ENCODE results near the gene UPP1. TPM values are rescaled to one million over a fixed set of nuclear protein-coding genes. Genes with fewer than 3 reads are reported as not detected.

Gene UPP1
- total and polyA plus RNA-seq, 2 of the 13 experiments (the other 11 are each of a cell fraction or from before 2014, with no cell fraction given): 5.7 to 9.8 TPM

- TF ChIP-seq, protein P1, sequence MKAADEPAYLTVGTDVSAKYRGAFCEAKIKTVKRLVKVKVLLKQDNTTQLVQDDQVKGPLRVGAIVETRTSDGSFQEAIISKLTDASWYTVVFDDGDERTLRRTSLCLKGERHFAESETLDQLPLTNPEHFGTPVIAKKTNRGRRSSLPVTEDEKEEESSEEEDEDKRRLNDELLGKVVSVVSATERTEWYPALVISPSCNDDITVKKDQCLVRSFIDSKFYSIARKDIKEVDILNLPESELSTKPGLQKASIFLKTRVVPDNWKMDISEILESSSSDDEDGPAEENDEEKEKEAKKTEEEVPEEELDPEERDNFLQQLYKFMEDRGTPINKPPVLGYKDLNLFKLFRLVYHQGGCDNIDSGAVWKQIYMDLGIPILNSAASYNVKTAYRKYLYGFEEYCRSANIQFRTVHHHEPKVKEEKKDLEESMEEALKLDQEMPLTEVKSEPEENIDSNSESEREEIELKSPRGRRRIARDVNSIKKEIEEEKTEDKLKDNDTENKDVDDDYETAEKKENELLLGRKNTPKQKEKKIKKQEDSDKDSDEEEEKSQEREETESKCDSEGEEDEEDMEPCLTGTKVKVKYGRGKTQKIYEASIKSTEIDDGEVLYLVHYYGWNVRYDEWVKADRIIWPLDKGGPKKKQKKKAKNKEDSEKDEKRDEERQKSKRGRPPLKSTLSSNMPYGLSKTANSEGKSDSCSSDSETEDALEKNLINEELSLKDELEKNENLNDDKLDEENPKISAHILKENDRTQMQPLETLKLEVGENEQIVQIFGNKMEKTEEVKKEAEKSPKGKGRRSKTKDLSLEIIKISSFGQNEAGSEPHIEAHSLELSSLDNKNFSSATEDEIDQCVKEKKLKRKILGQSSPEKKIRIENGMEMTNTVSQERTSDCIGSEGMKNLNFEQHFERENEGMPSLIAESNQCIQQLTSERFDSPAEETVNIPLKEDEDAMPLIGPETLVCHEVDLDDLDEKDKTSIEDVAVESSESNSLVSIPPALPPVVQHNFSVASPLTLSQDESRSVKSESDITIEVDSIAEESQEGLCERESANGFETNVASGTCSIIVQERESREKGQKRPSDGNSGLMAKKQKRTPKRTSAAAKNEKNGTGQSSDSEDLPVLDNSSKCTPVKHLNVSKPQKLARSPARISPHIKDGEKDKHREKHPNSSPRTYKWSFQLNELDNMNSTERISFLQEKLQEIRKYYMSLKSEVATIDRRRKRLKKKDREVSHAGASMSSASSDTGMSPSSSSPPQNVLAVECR (CRISPR knock-in tag; IDR thresholded peaks at IDR 0.05; ENCODE audit: borderline replicate concordance): peak; percentile 42; the same call in 1 of the 2 replicates
- TF ChIP-seq IRF2 (CRISPR knock-in tag; IDR thresholded peaks at IDR 0.05) (peak; percentile 48; the same call in 1 of the 2 replicates), KDM6A (CRISPR knock-in tag; IDR thresholded peaks at IDR 0.05; ENCODE audit: low read depth) (peak; percentile 88; the same call in 1 of the 2 replicates), ZNF251 (CRISPR knock-in tag; IDR thresholded peaks at IDR 0.05) (no peak), CEBPG (CRISPR knock-in tag; IDR thresholded peaks at IDR 0.05) (peak; percentile 73; the same call in 1 of the 2 replicates), ZBTB7B (CRISPR knock-in tag; IDR thresholded peaks at IDR 0.05) (0 out of 2 replicates have a peak, but pooled peaks have one; percentile 20), RXRA (CRISPR knock-in tag; IDR thresholded peaks at IDR 0.05) (peak; percentile 40; the same call in 1 of the 2 replicates), PAXIP1 (CRISPR knock-in tag; conservative IDR thresholded peaks at IDR 0.05) (peak; percentile 98), TBX3 (IDR thresholded peaks at IDR 0.05; ENCODE audit: borderline replicate concordance) (peak; percentile 53; the same call in 1 of the 2 replicates), ZNF263 (CRISPR knock-in tag; IDR thresholded peaks at IDR 0.05) (peak; percentile 48), RELA (CRISPR knock-in tag; IDR thresholded peaks at IDR 0.05) (no peak), TSC22D2 (CRISPR knock-in tag; IDR thresholded peaks at IDR 0.05; ENCODE audit: borderline replicate concordance) (peak; percentile 45; the same call in 1 of the 2 replicates), ZBTB14 (CRISPR knock-in tag; IDR thresholded peaks at IDR 0.05) (no peak), ZNF317 (CRISPR knock-in tag; IDR thresholded peaks at IDR 0.05) (0 out of 2 replicates have a peak, but pooled peaks have one; percentile 45), KLF11 (CRISPR knock-in tag; IDR thresholded peaks at IDR 0.05) (peak; percentile 68), TARDBP (CRISPR knock-in tag; IDR thresholded peaks at IDR 0.05) (peak; percentile 75; the same call in 1 of the 2 replicates), DR1 (CRISPR knock-in tag; IDR thresholded peaks at IDR 0.05) (0 out of 2 replicates have a peak, but pooled peaks have one; percentile 27), SOX5 (CRISPR knock-in tag; IDR thresholded peaks at IDR 0.05; ENCODE audit: borderline replicate concordance) (peak; percentile 99), MIER2 (CRISPR knock-in tag; IDR thresholded peaks at IDR 0.05) (0 out of 2 replicates have a peak, but pooled peaks have one; percentile 28), ZFP1 (CRISPR knock-in tag; IDR thresholded peaks at IDR 0.05) (peak; percentile 68; the same call in 1 of the 2 replicates), ZNF614 (CRISPR knock-in tag; IDR thresholded peaks at IDR 0.05; ENCODE audit: borderline replicate concordance) (peak; percentile 92)
- TF ChIP-seq, protein P2, sequence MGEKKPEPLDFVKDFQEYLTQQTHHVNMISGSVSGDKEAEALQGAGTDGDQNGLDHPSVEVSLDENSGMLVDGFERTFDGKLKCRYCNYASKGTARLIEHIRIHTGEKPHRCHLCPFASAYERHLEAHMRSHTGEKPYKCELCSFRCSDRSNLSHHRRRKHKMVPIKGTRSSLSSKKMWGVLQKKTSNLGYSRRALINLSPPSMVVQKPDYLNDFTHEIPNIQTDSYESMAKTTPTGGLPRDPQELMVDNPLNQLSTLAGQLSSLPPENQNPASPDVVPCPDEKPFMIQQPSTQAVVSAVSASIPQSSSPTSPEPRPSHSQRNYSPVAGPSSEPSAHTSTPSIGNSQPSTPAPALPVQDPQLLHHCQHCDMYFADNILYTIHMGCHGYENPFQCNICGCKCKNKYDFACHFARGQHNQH (CRISPR knock-in tag; IDR thresholded peaks at IDR 0.05): peak; percentile 93
Measured at GRCh38 chr7:48144291-48144768, 55.3 kb downstream of the UPP1 start (continued).

Measured in HepG2 (cell line).